Measurements from ENCODE around the gene R3HDM2. TPM values are rescaled to one million over a fixed set of nuclear protein-coding genes. Genes with fewer than 3 reads are reported as not detected.
A peak's percentile ranks its signal among the peaks of the same experiment; 100 is the strongest.

The R3HDM2 gene
- total and polyA plus RNA-seq, 2 of the 13 experiments (the other 11 are each of a cell fraction or from before 2014, with no cell fraction given) = 11.1 to 23.5 TPM

DNA sequence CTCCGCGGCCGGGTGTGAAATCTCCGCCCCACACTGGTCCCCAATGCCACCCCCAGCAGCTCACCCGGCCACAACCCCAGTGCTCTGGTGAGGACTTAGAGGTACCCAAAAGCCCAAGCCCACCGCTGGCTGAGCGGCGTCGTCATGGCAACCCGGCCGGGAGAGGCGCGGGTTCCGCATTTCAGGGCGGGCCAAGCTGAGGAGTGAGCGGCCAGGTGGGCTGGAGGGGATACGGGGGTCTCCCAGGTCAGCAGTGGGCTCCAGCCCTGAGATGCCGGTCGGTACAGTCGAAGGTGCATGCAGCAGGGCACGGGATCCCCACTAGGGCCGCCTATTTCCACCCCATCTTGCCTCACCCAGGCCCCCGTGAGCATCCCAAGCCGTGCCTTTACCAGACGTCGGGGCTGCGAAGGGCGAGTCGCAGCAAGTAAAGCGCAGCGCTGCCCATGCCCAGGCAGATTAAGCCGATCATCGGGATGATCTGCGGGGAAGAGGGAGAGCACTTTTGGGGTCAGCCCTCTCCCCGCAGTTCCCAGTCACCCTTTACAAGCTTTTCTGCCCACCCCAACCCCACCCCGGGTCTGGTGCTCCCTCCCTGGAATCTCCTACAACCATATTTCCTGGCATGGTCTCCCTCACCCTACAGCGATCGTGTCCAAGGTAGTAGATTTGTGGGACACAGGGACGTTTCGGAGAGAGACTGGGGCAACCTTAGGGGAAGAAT, 194.5 kb downstream of the R3HDM2 start (continued):
- TF ChIP-seq, protein P1, sequence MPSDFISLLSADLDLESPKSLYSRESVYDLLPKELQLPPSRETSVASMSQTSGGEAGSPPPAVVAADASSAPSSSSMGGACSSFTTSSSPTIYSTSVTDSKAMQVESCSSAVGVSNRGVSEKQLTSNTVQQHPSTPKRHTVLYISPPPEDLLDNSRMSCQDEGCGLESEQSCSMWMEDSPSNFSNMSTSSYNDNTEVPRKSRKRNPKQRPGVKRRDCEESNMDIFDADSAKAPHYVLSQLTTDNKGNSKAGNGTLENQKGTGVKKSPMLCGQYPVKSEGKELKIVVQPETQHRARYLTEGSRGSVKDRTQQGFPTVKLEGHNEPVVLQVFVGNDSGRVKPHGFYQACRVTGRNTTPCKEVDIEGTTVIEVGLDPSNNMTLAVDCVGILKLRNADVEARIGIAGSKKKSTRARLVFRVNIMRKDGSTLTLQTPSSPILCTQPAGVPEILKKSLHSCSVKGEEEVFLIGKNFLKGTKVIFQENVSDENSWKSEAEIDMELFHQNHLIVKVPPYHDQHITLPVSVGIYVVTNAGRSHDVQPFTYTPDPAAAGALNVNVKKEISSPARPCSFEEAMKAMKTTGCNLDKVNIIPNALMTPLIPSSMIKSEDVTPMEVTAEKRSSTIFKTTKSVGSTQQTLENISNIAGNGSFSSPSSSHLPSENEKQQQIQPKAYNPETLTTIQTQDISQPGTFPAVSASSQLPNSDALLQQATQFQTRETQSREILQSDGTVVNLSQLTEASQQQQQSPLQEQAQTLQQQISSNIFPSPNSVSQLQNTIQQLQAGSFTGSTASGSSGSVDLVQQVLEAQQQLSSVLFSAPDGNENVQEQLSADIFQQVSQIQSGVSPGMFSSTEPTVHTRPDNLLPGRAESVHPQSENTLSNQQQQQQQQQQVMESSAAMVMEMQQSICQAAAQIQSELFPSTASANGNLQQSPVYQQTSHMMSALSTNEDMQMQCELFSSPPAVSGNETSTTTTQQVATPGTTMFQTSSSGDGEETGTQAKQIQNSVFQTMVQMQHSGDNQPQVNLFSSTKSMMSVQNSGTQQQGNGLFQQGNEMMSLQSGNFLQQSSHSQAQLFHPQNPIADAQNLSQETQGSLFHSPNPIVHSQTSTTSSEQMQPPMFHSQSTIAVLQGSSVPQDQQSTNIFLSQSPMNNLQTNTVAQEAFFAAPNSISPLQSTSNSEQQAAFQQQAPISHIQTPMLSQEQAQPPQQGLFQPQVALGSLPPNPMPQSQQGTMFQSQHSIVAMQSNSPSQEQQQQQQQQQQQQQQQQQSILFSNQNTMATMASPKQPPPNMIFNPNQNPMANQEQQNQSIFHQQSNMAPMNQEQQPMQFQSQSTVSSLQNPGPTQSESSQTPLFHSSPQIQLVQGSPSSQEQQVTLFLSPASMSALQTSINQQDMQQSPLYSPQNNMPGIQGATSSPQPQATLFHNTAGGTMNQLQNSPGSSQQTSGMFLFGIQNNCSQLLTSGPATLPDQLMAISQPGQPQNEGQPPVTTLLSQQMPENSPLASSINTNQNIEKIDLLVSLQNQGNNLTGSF (CRISPR knock-in tag; IDR thresholded peaks at IDR 0.05) = no peak
- TF ChIP-seq, protein P2, sequence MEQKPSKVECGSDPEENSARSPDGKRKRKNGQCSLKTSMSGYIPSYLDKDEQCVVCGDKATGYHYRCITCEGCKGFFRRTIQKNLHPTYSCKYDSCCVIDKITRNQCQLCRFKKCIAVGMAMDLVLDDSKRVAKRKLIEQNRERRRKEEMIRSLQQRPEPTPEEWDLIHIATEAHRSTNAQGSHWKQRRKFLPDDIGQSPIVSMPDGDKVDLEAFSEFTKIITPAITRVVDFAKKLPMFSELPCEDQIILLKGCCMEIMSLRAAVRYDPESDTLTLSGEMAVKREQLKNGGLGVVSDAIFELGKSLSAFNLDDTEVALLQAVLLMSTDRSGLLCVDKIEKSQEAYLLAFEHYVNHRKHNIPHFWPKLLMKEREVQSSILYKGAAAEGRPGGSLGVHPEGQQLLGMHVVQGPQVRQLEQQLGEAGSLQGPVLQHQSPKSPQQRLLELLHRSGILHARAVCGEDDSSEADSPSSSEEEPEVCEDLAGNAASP (CRISPR knock-in tag; IDR thresholded peaks at IDR 0.05; ENCODE audit: borderline replicate concordance) = no peak
- TF ChIP-seq, protein P3, sequence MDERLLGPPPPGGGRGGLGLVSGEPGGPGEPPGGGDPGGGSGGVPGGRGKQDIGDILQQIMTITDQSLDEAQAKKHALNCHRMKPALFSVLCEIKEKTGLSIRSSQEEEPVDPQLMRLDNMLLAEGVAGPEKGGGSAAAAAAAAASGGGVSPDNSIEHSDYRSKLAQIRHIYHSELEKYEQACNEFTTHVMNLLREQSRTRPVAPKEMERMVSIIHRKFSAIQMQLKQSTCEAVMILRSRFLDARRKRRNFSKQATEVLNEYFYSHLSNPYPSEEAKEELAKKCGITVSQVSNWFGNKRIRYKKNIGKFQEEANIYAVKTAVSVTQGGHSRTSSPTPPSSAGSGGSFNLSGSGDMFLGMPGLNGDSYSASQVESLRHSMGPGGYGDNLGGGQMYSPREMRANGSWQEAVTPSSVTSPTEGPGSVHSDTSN (CRISPR knock-in tag; IDR thresholded peaks at IDR 0.05) = no peak
- TF ChIP-seq SMYD3 (CRISPR knock-in tag; IDR thresholded peaks at IDR 0.05) (no peak), PRPF4 (IDR thresholded peaks at IDR 0.05; ENCODE audit: low read depth, low read length, poor library complexity, severe bottlenecking) (no peak), RBAK (CRISPR knock-in tag; IDR thresholded peaks at IDR 0.05) (no peak), SCMH1 (CRISPR knock-in tag; IDR thresholded peaks at IDR 0.05; ENCODE audit: borderline replicate concordance) (no peak), RBFOX2 (IDR thresholded peaks at IDR 0.05; ENCODE audit: low read depth, low read length) (peak; percentile 94), RFX1 (IDR thresholded peaks at IDR 0.05) (peak; percentile 43; the same call in 1 of the 2 replicates), AGO2 (optimal IDR thresholded peaks at IDR 0.05; ENCODE audit: low read depth, low read length) (peak; percentile 98)
- TF ChIP-seq, protein P4, sequence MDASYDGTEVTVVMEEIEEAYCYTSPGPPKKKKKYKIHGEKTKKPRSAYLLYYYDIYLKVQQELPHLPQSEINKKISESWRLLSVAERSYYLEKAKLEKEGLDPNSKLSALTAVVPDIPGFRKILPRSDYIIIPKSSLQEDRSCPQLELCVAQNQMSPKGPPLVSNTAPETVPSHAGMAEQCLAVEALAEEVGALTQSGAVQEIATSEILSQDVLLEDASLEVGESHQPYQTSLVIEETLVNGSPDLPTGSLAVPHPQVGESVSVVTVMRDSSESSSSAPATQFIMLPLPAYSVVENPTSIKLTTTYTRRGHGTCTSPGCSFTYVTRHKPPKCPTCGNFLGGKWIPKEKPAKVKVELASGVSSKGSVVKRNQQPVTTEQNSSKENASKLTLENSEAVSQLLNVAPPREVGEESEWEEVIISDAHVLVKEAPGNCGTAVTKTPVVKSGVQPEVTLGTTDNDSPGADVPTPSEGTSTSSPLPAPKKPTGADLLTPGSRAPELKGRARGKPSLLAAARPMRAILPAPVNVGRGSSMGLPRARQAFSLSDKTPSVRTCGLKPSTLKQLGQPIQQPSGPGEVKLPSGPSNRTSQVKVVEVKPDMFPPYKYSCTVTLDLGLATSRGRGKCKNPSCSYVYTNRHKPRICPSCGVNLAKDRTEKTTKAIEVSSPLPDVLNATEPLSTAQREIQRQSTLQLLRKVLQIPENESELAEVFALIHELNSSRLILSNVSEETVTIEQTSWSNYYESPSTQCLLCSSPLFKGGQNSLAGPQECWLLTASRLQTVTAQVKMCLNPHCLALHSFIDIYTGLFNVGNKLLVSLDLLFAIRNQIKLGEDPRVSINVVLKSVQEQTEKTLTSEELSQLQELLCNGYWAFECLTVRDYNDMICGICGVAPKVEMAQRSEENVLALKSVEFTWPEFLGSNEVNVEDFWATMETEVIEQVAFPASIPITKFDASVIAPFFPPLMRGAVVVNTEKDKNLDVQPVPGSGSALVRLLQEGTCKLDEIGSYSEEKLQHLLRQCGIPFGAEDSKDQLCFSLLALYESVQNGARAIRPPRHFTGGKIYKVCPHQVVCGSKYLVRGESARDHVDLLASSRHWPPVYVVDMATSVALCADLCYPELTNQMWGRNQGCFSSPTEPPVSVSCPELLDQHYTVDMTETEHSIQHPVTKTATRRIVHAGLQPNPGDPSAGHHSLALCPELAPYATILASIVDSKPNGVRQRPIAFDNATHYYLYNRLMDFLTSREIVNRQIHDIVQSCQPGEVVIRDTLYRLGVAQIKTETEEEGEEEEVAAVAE (CRISPR knock-in tag; IDR thresholded peaks at IDR 0.05; ENCODE audit: borderline replicate concordance) = no peak
- TF ChIP-seq, protein P5, sequence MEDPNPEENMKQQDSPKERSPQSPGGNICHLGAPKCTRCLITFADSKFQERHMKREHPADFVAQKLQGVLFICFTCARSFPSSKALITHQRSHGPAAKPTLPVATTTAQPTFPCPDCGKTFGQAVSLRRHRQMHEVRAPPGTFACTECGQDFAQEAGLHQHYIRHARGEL (CRISPR knock-in tag; IDR thresholded peaks at IDR 0.05) = no peak
